PC-3 (cell line): Measurements from ENCODE around the gene MTCL1.

Experiments used
- EZH2 ChIP-seq: fragments of 300-600 bp; sonication (generic); IDR thresholded peaks from one replicate; pipeline ENCODE4 v1.6.1; 2017; ENCODE audit warnings: antibody characterized with exemption, mild to moderate bottlenecking, low read length; ENCODE audit not compliant: unreplicated experiment
- EZH2phosphoT487 ChIP-seq: fragments of 300-600 bp; sonication (generic); IDR thresholded peaks from 2 replicates; pipeline ENCODE4 v1.6.1; 2018; ENCODE audit warnings: mild to moderate bottlenecking, antibody characterized with exemption, low read length, borderline replicate concordance
- TF ChIP-seq, protein P1 (sequence below): fragments of 300-600 bp; sonication (generic); conservative IDR thresholded peaks from 2 replicates; pipeline ENCODE4 v1.5.1; 2017; ENCODE audit warnings: antibody characterized with exemption, low read depth, mild to moderate bottlenecking, low read length

- TF ChIP-seq, protein P1, sequence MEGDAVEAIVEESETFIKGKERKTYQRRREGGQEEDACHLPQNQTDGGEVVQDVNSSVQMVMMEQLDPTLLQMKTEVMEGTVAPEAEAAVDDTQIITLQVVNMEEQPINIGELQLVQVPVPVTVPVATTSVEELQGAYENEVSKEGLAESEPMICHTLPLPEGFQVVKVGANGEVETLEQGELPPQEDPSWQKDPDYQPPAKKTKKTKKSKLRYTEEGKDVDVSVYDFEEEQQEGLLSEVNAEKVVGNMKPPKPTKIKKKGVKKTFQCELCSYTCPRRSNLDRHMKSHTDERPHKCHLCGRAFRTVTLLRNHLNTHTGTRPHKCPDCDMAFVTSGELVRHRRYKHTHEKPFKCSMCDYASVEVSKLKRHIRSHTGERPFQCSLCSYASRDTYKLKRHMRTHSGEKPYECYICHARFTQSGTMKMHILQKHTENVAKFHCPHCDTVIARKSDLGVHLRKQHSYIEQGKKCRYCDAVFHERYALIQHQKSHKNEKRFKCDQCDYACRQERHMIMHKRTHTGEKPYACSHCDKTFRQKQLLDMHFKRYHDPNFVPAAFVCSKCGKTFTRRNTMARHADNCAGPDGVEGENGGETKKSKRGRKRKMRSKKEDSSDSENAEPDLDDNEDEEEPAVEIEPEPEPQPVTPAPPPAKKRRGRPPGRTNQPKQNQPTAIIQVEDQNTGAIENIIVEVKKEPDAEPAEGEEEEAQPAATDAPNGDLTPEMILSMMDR: no peak
- TF ChIP-seq EZH2: no peak
- no peak for TF ChIP-seq EZH2phosphoT487
Measured at GRCh38 chr18:8835521-8835953, 130.2 kb downstream of the MTCL1 start.
